Nephron progenitor cell (in vitro differentiated cells): ENCODE data around the gene EXOC6B.

ENCODE experiments used
- DNase-seq: peaks from one replicate; pipeline ENCODE4 v3.0.0; 2021
- H3K27ac Mint-ChIP-seq: 2 replicates; pipeline ENCODE4 v1.8.0; 2021; ENCODE audit warnings: mild to moderate bottlenecking, moderate library complexity, mixed read lengths
- H3K27me3 Mint-ChIP-seq: 2 replicates; pipeline ENCODE4 v1.8.0; 2021; ENCODE audit warnings: mild to moderate bottlenecking, low read depth, mixed read lengths; ENCODE audit not compliant: poor library complexity
- H3K36me3 Mint-ChIP-seq: 2 replicates; pipeline ENCODE4 v1.8.0; 2021; ENCODE audit warnings: low read depth, mixed read lengths
- H3K4me1 Mint-ChIP-seq: 2 replicates; pipeline ENCODE4 v1.8.0; 2021; ENCODE audit warnings: mixed read lengths
- H3K4me3 Mint-ChIP-seq: 2 replicates; pipeline ENCODE4 v1.8.0; 2021; ENCODE audit warnings: mild to moderate bottlenecking, moderate library complexity, mixed read lengths
- H3K9me3 Mint-ChIP-seq: 2 replicates; pipeline ENCODE4 v1.8.0; 2021; ENCODE audit warnings: mild to moderate bottlenecking, moderate library complexity, mixed read lengths
- CTCF ChIP-seq: fragments of 200-600 bp; sonication (generic); IDR thresholded peaks from 2 replicates; pipeline ENCODE4 v1.5.0; 2021; ENCODE audit warnings: antibody characterized with exemption

EXOC6B gene

DNA sequence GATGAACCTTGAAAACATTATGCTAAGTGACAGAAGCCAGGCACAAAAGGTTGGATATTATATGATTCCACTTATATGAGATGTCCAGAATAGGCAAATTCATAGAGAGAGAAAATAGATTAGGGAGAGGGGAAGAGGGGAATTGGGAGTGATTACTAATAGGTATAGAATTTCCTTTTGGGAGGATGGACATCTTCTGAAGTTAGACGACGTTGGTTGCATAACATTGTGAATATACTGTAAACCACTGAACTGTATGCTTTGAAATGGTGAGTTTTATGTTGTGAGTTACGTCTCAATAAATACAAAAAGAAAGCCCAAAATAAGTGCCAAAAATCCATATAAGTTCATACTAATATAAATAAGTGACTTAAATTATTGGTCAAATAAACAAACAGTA, 659.6 kb downstream of the EXOC6B start:
- Mint-ChIP-seq H3K27ac (no peak overlapping the region), H3K9me3 (no peaks in the 10 kb centered on the region), H3K4me1 (no peaks in the 10 kb centered on the region), H3K27me3 (peaks cover 9% of the 10 kb centered on the region), H3K4me3 (no peak overlapping the region), H3K36me3 (no peaks in the 10 kb centered on the region)
- no peak for TF ChIP-seq CTCF
- no peak for DNase-seq

- no peak overlapping the region for H3K4me3 Mint-ChIP-seq
- H3K4me1 Mint-ChIP-seq = no peaks in the 10 kb centered on the region
- peaks cover 9% of the 10 kb centered on the region for H3K27me3 Mint-ChIP-seq
- H3K9me3 Mint-ChIP-seq = no peaks in the 10 kb centered on the region
- H3K27ac Mint-ChIP-seq = no peak overlapping the region
- H3K36me3 Mint-ChIP-seq = no peaks in the 10 kb centered on the region
- no peak for DNase-seq
- no peak for TF ChIP-seq CTCF
These were observed 660.0 kb downstream of the EXOC6B start for GRCh38 chr2:72165792-72166191.

DNA sequence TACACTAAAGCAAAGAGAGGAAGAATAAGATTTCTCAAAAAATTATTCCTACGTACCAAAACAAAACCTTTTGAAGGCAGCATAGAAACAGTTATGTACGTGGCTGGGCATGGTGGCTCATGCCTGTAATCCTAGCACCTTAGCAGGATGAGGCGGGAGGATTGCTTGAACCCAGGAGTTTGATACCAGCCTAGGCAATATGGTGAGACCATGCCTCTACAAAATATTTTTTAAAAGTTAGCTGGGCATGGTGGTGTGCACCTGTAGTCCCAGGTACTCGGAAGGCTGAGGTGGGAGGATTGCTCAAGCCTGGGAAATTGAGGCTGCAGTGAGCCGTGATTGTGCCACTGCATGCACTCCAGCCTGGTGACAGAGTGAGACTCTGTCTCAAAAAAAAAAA, 663.3 kb downstream of the EXOC6B start:
- H3K4me1 Mint-ChIP-seq = no peaks in the 10 kb centered on the region
- no peak overlapping the region for H3K27ac Mint-ChIP-seq
- no peak for TF ChIP-seq CTCF
- DNase-seq = no peak
- no peaks in the 10 kb centered on the region for H3K9me3 Mint-ChIP-seq
- H3K36me3 Mint-ChIP-seq = no peaks in the 10 kb centered on the region
- H3K27me3 Mint-ChIP-seq = peaks cover 12% of the 10 kb centered on the region
- H3K4me3 Mint-ChIP-seq = no peak overlapping the region

DNA sequence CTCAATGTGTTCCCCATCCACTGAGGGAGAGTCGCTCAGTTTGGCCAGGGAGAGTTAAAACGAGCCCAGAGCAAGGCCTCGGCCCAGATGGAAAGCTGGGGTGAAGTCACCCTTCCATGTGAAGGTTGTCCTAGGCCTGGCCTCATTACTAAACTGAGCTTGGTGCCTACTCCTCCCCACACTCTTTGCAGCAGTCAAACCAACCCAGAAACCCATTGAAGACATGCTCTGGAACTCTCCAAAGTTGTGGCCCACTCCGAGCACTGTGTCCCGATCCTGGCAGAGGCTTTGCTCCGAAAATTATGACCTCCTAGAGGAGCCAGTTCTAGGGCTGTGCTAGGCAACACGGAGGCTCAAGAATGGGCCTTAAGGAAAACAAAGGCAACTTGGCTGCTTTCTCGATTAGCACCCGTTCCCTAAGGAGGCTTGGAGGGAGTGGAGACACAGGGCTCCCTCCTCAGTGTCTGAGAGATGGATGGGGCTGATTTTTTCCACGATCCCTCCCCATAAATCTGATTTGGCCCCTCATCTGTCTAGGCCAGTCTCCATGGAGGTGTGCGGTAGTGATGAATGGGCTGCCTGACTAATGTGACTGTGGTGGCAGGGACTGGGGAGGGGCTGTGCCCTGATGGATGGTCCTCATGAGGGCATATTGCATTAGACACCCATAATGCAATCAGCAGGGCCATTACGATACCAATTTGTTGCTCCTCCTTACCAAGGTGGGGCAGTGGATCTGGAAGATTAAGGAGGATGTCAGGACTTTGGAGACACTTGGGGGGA, 666.4 kb downstream of the EXOC6B start:
- Mint-ChIP-seq H3K27me3 (peaks cover 31% of the 10 kb centered on the region), H3K9me3 (no peaks in the 10 kb centered on the region), H3K4me1 (no peaks in the 10 kb centered on the region), H3K36me3 (no peaks in the 10 kb centered on the region), H3K27ac (no peak overlapping the region), H3K4me3 (no peak overlapping the region)
- no peak for DNase-seq
- no peak for TF ChIP-seq CTCF

DNA sequence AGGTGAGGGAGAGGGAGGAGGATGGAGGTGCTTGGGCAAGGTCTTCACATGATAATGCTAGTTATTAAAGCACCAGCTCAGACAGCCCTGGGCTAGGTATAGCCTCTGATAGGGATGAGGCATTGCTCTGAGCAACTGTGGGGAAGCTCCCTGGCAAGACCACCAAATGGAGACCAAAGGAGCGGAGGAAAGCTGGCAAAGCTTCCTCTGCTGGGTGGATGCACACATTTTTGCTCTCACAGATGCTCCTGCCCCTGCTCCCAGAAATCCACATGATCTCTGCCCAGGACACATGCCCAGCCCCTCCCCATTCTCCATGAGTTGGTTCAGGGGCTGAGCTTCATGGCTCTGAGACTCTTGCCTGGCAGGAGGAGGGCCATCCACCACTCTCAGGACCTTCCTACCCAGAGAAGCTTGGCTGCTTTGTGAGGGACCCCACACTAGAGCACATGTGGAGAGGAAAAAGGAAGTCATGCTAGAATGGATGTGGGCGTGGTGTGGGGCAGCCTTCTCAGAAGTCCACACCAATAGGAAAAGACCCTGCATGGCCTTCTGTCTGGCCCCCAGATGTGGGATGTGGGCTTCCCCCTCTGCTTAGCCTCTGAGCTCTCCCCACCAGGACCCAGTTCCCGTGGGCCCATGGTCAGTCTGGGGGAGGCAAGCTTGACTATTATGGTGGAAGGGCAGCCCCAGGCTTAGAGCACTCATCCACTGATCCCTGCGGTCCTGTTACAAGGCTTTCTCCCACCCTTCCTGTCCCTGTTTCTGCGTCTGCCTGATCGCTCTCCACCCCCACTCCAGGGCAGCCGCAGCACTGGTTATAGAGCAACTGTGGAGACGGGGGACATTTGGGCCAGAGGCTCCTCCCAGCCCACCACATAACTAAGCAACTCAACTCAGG, 667.7 kb downstream of the EXOC6B start:
- no peak for TF ChIP-seq CTCF
- DNase-seq = no peak

More for the DNA sequence above, 667.7 kb downstream of the EXOC6B start:
- Mint-ChIP-seq H3K27me3 (peaks cover 39% of the 10 kb centered on the region), H3K9me3 (no peaks in the 10 kb centered on the region), H3K4me3 (no peak overlapping the region), H3K4me1 (no peaks in the 10 kb centered on the region), H3K27ac (no peak overlapping the region), H3K36me3 (no peaks in the 10 kb centered on the region)
